ENCODE measurements around the gene TMEM121.

TMEM121 gene

DNA sequence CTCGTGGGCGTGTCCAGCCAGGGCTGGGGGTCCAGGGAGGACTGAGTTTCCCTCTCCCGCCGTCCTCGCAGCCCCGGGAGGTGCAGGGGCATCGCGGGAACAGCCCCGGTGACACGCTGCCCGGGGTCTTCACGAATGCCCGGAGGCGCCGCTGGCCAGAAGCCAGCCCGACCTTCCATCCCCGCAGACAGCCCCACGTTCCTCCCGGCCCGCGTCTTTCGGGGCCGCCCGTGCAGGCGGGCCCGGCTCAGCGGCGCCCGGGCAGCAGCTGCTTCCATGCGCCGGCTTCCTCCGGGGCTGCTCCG, 36.2 kb upstream of the TMEM121 start:
- in situ Hi-C loops (cut with HindIII; ENCODE audit: low pct_ligation_motif_present, low sequenced_read_pairs): no loop called here
- DNase-seq: no peak
- Histone ChIP-seq H3K27me3 (replicated peaks) (peaks cover 19% of the 10 kb centered on the region), H3K27ac (peak overlapping the region; percentile 56), H3K4me3 (ENCODE audit: low read depth, low read length) (peak overlapping the region; percentile 60), H3K36me3 (replicated peaks) (no peaks in the 10 kb centered on the region)
- TF ChIP-seq, protein P1, sequence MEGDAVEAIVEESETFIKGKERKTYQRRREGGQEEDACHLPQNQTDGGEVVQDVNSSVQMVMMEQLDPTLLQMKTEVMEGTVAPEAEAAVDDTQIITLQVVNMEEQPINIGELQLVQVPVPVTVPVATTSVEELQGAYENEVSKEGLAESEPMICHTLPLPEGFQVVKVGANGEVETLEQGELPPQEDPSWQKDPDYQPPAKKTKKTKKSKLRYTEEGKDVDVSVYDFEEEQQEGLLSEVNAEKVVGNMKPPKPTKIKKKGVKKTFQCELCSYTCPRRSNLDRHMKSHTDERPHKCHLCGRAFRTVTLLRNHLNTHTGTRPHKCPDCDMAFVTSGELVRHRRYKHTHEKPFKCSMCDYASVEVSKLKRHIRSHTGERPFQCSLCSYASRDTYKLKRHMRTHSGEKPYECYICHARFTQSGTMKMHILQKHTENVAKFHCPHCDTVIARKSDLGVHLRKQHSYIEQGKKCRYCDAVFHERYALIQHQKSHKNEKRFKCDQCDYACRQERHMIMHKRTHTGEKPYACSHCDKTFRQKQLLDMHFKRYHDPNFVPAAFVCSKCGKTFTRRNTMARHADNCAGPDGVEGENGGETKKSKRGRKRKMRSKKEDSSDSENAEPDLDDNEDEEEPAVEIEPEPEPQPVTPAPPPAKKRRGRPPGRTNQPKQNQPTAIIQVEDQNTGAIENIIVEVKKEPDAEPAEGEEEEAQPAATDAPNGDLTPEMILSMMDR (IDR thresholded peaks at IDR 0.05; ENCODE audit: low read depth, low read length, missing control alignments): no peak

DNA sequence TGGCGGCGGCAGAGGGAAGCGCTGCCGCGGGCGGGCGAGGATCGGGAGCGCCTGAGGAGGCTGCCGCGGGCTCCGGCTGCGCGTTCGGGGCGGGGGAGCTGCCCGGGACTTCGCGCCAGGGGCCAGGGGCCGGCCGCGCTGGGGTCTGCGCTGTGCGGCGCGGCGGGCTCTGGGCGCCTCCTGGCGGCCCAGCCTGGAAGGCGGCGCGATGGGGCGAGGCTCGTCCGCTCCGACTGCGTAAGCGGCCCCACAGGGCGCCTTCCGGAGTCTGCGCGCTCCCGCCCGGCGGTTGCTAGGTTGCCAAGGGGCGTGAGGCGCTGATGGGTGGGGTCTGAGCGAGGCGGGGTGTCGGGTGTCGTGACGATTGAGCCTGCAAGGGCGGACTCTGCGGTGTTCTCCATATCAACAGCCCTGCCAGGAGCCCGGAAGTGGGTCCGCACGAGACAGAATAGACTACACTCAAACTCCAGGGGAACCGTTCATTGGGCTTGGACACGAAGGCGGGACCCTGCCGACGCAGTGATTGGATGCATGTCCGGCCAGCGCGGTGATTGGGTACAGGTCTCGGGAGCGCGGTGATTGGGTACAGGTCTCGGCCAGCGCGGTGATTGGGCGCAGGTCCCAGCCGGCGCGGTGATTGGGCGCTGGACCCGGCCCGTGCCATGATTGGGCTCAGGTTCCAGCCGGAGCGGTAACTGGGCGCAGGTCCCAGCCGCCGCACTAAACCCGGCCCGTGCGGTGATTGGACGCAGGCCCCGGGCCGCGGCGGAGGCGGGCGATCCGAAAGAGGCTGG, 35.6 kb upstream of the TMEM121 start, which contains the start of gene TEDC1:
TSS of gene TEDC1 (plus strand) at position 675 of the 794 bp plus-strand sequence. CDS start 130 bp downstream, outside the sequence.
- peaks cover 19% of the 10 kb centered on the region for H3K27me3 ChIP-seq (replicated peaks)
- H3K4me3 ChIP-seq (ENCODE audit: low read depth, low read length): peak within 1 kb of the TSS; percentile 63
- no peaks in the 10 kb centered on the region for H3K36me3 ChIP-seq (replicated peaks)
- peak; percentile 100 for DNase-seq
- TF ChIP-seq, protein P1 (IDR thresholded peaks at IDR 0.05; ENCODE audit: low read depth, low read length, missing control alignments): peak; percentile 60
- peak within 1 kb of the TSS; percentile 61 for H3K27ac ChIP-seq
- in situ Hi-C loops (cut with HindIII; ENCODE audit: low pct_ligation_motif_present, low sequenced_read_pairs): no loop called here

GRCh38 chr14:105491366-105491973, 34.9 kb upstream of the TMEM121 start:
- in situ Hi-C loops (cut with HindIII; ENCODE audit: low pct_ligation_motif_present, low sequenced_read_pairs): no loop called here
- TF ChIP-seq, protein P1 (IDR thresholded peaks at IDR 0.05; ENCODE audit: low read depth, low read length, missing control alignments): no peak
- H3K36me3 ChIP-seq (replicated peaks): no peaks in the 10 kb centered on the region
- no peak for DNase-seq
- peak overlapping the region; percentile 61 for H3K27ac ChIP-seq
- H3K27me3 ChIP-seq (replicated peaks): peaks cover 15% of the 10 kb centered on the region
- peak overlapping the region; percentile 63 for H3K4me3 ChIP-seq (ENCODE audit: low read depth, low read length)

DNA sequence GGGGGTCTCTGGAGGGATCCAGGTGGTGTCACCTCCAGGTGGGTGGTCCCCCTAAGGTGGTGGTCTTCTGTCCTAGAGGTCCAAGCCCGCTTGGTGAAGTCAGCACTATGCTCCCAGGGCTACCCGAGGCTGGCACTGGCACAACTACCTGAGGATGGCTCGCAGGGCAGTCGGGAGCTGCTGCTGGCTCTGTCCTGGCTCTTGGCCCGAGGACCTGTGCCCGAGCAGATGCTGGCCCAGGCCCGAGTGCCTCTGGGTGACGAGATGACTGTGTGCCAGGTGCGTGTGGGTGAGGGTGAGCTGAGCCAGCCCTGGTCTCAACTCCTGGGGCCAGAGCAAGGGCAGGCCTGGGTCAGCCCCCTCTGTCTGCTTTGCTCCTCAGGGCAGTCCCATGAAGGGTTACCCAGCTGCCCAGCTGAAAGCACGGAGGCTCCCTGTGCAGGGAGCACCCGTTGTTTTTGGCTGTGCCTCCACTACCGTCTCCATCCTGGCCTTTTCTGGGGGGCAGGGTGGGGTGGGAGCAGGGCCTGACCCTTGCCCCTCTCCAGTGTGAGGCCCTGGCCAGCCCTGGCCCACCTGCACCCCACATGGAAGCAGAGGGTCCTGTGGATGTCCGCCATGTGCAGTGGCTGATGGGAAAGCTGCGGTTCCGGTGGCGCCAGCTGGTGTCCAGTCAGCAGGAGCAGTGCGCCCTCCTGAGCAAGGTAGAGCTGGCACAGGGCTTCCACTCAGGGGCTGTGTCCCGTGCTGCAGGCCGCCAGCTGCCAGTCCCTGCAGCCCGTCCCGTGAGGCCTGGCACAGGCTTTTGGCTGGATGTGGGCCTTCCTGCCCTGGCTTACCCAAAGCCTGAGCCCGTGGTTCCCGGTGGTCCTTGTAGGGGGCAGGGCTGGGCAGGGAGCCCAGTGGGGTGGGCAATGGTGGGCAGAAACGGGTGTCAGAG, 34.1 kb upstream of the TMEM121 start:
- DNase-seq: no peak
- no peak overlapping the region for H3K27ac ChIP-seq

More for the DNA sequence above, 34.1 kb upstream of the TMEM121 start:
- in situ Hi-C loops (cut with HindIII; ENCODE audit: low pct_ligation_motif_present, low sequenced_read_pairs): no loop called here
- no peaks in the 10 kb centered on the region for H3K36me3 ChIP-seq (replicated peaks)
- H3K4me3 ChIP-seq (ENCODE audit: low read depth, low read length): no peak overlapping the region
- TF ChIP-seq, protein P1 (IDR thresholded peaks at IDR 0.05; ENCODE audit: low read depth, low read length, missing control alignments): no peak
- H3K27me3 ChIP-seq (replicated peaks): peaks cover 8% of the 10 kb centered on the region
